HepG2 (cell line): Measurements from ENCODE around the gene TELO2. TPM values are rescaled to one million over a fixed set of nuclear protein-coding genes. Genes with fewer than 3 reads are reported as not detected.

Experiments used
- ATAC-seq: fragments of 200-7000 bp; cut with Tn5 transposase; 3 replicates; pipeline ENCODE4 v1.9.1; 2020; ENCODE audit warnings: mild to moderate bottlenecking, moderate library complexity
- BruUV-seq: library from RNA; stranded (reverse); fragments of 400-500 nt; replicated peaks from 2 replicates; lab custom pipeline; 2021; lab: Mats Ljungman, UMichigan
- CTCF ChIA-PET: fragments of 300-600 bp; formaldehyde crosslinking; extraction: SDS; loops from one replicate; lab custom pipeline; 2021; ENCODE audit warnings: low total read pairs, inconsistent platforms, low intra/inter-chr PET ratio; lab: Yijun Ruan, JAX
- POLR2A ChIA-PET: fragments of 350-600 bp; sonication (Branson Sonifier 250); formaldehyde crosslinking; loops from one replicate; lab custom pipeline; 2020; ENCODE audit warnings: antibody characterized with exemption, inconsistent platforms; lab: Yijun Ruan, JAX
- DNase-seq: peaks from one replicate; pipeline ENCODE4 v3.0.0-alpha.2; 2015; ENCODE audit warnings: low spot score
- FAIRE-seq: peaks from 3 replicates; lab custom pipeline; 2011; peaks lifted over from hg19 to GRCh38; lab: Jason Lieb, UNC
- H2AFZ ChIP-seq: one replicate; pipeline ENCODE4 v1.6.1; 2011; ENCODE audit warnings: low read length, inconsistent platforms
- H3K27ac ChIP-seq: fragments of 300-600 bp; 3 replicates; pipeline ENCODE4 v1.8.0; 2011; ENCODE audit warnings: mixed run types, mild to moderate bottlenecking, mixed read lengths, low read length, inconsistent platforms; ENCODE audit not compliant: insufficient read depth; ENCODE audit errors: extremely low read length
- H3K27me3 ChIP-seq, 2 experiments: fragments of 200-600 bp in 1 of 2; 2 replicates in 1 of 2; 3 replicates in 1 of 2; pipeline versions ENCODE4 v1.6.0 to v1.8.0; 2011; ENCODE audit warnings: low read length in 2 of 2, mild to moderate bottlenecking in 2 of 2, moderate library complexity in 2 of 2, inconsistent platforms in 1 of 2; ENCODE audit not compliant: insufficient read depth in 2 of 2, control insufficient read depth in 1 of 2
- H3K36me3 ChIP-seq, 2 experiments: fragments of 200-600 bp in 1 of 2; replicated peaks in 1 of 2; 2 replicates in 1 of 2; 3 replicates in 1 of 2; pipeline versions ENCODE4 v1.5.1 to v1.8.0; 2011; ENCODE audit warnings: low read length in 2 of 2, inconsistent platforms in 1 of 2; ENCODE audit not compliant: insufficient read depth in 2 of 2, control insufficient read depth in 1 of 2
- H3K4me1 ChIP-seq: 2 replicates; pipeline ENCODE4 v1.5.1; 2012; ENCODE audit warnings: low read length, inconsistent platforms; ENCODE audit not compliant: insufficient read depth
- H3K4me2 ChIP-seq: 2 replicates; pipeline ENCODE4 v1.6.0; 2011; ENCODE audit warnings: low read depth, low read length, inconsistent platforms
- H3K4me3 ChIP-seq, 3 experiments: fragments of 200-600 bp in 1 of 3; sonication (generic), shearing (Covaris generic) in 1 of 3; replicated peaks in 1 of 3; 2 replicates each; pipeline ENCODE4 v1.5.1; 2011 to 2016; ENCODE audit warnings: low read length in 3 of 3, inconsistent platforms in 2 of 3, low read depth in 2 of 3, mild to moderate bottlenecking in 2 of 3, control low read depth in 1 of 3, mixed read lengths in 1 of 3; ENCODE audit not compliant: insufficient read depth in 1 of 3
- H3K79me2 ChIP-seq: one replicate; pipeline ENCODE4 v1.6.1; 2011; ENCODE audit warnings: low read length, inconsistent platforms; ENCODE audit not compliant: insufficient read depth
- H3K9ac ChIP-seq: 2 replicates; pipeline ENCODE4 v1.6.0; 2011; ENCODE audit warnings: mild to moderate bottlenecking, low read depth, low read length, inconsistent platforms; ENCODE audit not compliant: insufficient read depth
- H3K9me3 ChIP-seq: 2 replicates; pipeline ENCODE4 v1.5.1; 2012; ENCODE audit warnings: mild to moderate bottlenecking, low read length
- H4K20me1 ChIP-seq: 2 replicates; pipeline ENCODE4 v1.6.0; 2011; ENCODE audit warnings: inconsistent platforms, mild to moderate bottlenecking, low read length, moderate library complexity; ENCODE audit not compliant: insufficient read depth
- ATF6 ChIP-seq: sonication (generic); formaldehyde crosslinking; conservative IDR thresholded peaks from 2 replicates; pipeline ENCODE4 v1.4.0; 2020; ENCODE audit warnings: missing genetic modification reagents
- BCLAF1 ChIP-seq: fragments of 450-650 bp; IDR thresholded peaks from 2 replicates; pipeline ENCODE4 v1.6.1; 2017; ENCODE audit warnings: mild to moderate bottlenecking
- CREB1 ChIP-seq, 2 experiments: fragments of 450-650 bp in 1 of 2; IDR thresholded peaks; 2 replicates each; pipeline ENCODE4 v1.6.1; 2016 to 2017; ENCODE audit warnings: control low read depth in 1 of 2, mild to moderate bottlenecking in 1 of 2, missing compliant biosample characterization in 1 of 2, missing genetic modification characterization in 1 of 2
- GATA4 ChIP-seq: sonication (generic); IDR thresholded peaks from 2 replicates; pipeline ENCODE4 v1.6.1; 2016; ENCODE audit warnings: antibody characterized with exemption, low read depth, borderline replicate concordance
- HOXA7 ChIP-seq: sonication (generic); formaldehyde crosslinking; IDR thresholded peaks from 2 replicates; pipeline ENCODE4 v1.8.1; 2022; ENCODE audit warnings: mild to moderate bottlenecking, missing genetic modification reagents, moderate library complexity
- IKZF5 ChIP-seq: IDR thresholded peaks from 2 replicates; pipeline ENCODE4 v1.6.1; 2018; ENCODE audit warnings: missing genetic modification reagents, mild to moderate bottlenecking, missing compliant biosample characterization
- PRDM15 ChIP-seq: sonication (generic); formaldehyde crosslinking; IDR thresholded peaks from 2 replicates; pipeline ENCODE4 v1.4.0; 2020; ENCODE audit warnings: missing genetic modification reagents
- RNF2 ChIP-seq: fragments of 450-650 bp; conservative IDR thresholded peaks from 2 replicates; pipeline ENCODE4 v1.6.1; 2016; ENCODE audit warnings: low read depth
- SOX13 ChIP-seq, 3 experiments: fragments of 450-650 bp in 1 of 3; sonication (generic) in 1 of 3; formaldehyde crosslinking in 1 of 3; IDR thresholded peaks in 2 of 3; conservative IDR thresholded peaks in 1 of 3; 2 replicates each; pipeline versions ENCODE4 v1.5.0 to v1.6.1; 2016 to 2020; ENCODE audit warnings: antibody characterized with exemption in 1 of 3, mild to moderate bottlenecking in 1 of 3, missing compliant biosample characterization in 1 of 3, missing genetic modification reagents in 1 of 3, moderate library complexity in 1 of 3
- U2AF2 ChIP-seq: fragments of 200-400 bp; formaldehyde crosslinking; IDR thresholded peaks from 2 replicates; pipeline ENCODE4 v1.6.1; 2017; ENCODE audit warnings: low read depth, mild to moderate bottlenecking, low read length
- ZNF333 ChIP-seq: sonication (generic); formaldehyde crosslinking; IDR thresholded peaks from 2 replicates; pipeline ENCODE4 v1.4.0; 2020; ENCODE audit warnings: mild to moderate bottlenecking, missing genetic modification reagents, borderline replicate concordance
- ZNF788 ChIP-seq: sonication (generic); formaldehyde crosslinking; IDR thresholded peaks from 2 replicates; pipeline ENCODE4 v1.5.0; 2020; ENCODE audit warnings: mild to moderate bottlenecking, missing genetic modification reagents, borderline replicate concordance
- ZNF891 ChIP-seq: sonication (generic); formaldehyde crosslinking; IDR thresholded peaks from 2 replicates; pipeline ENCODE4 v1.5.0; 2020; ENCODE audit warnings: mild to moderate bottlenecking, missing genetic modification reagents
- WGBS: methylation state at CpG from one replicate; pipeline ENCODE4 v1.1.6; 2017; ENCODE audit warnings: low lambda C conversion rate; 5-methylcytosine and 5-hydroxymethylcytosine counted together
- in situ Hi-C: cut with HindIII; loops from 2 replicates; pipeline ENCODE4 v1.10.0; 2017; ENCODE audit warnings: low pct_unique_long_range_greater_than_20kb; ENCODE audit not compliant: extremely low pct_ligation_motif_present
- intact Hi-C: fragments of 100-400 bp; cut with micrococcal nuclease; formaldehyde crosslinking; loops from one replicate; pipeline ENCODE4 v1.10.0; 2022; ENCODE audit not compliant: unreplicated experiment
- polyA plus RNA-seq, 8 experiments: library from polyadenylated mRNA; depleted of rRNA in 3 of 8; stranded (reverse) in 7 of 8; unstranded in 1 of 8; fragments of >200 nt; fragmentation: Illumina TruSeq in 4 of 8; extraction: Trizol in 4 of 8; gene quantifications; 2 replicates each; pipeline versions ENCODE4 v1.2.1 to v1.2.3, GENCODE V29; 2011 to 2016; ENCODE audit warnings: low read depth in 4 of 8, missing spikeins in 1 of 8, mixed read lengths in 1 of 8; ENCODE audit not compliant: insufficient read depth in 1 of 8
- total RNA-seq, 5 experiments: library from RNA; depleted of rRNA; stranded (reverse); fragments of >200 nt; fragmentation: Illumina TruSeq; extraction: Trizol; gene quantifications; 2 replicates each; pipeline ENCODE4 v1.2.3, GENCODE V29; 2016; ENCODE audit warnings: low read depth in 1 of 5

Gene TELO2
- total and polyA plus RNA-seq, 2 of the 13 experiments (the other 11 are each of a cell fraction or from before 2014, with no cell fraction given) = 10.1 to 17.9 TPM

- WGBS = 60% methylated on average over 7 of the region's 12 CpGs
- Histone ChIP-seq H3K27me3 (peaks cover 3 to 38% of the 10 kb centered on the region in 2 experiments; a peak in 4 of 5 replicates), H3K9ac (no peak overlapping the region), H3K4me2 (no peak overlapping the region), H3K9me3 (no peaks in the 10 kb centered on the region)
- TF ChIP-seq SOX13 (IDR thresholded peaks at IDR 0.05) (no peak), SOX13 (CRISPR knock-in tag; conservative IDR thresholded peaks at IDR 0.05 in 1 of 2, IDR thresholded peaks at IDR 0.05 in 1 of 2) (no peak), ZNF333 (CRISPR knock-in tag) (no peak), CREB1 (IDR thresholded peaks at IDR 0.05) (no peak), CREB1 (CRISPR knock-in tag; IDR thresholded peaks at IDR 0.05) (no peak), ZNF891 (CRISPR knock-in tag) (no peak), U2AF2 (no peak), BCLAF1 (no peak), ATF6 (no peak), GATA4 (no peak), PRDM15 (CRISPR knock-in tag) (no peak), RNF2 (no peak), IKZF5 (CRISPR knock-in tag) (no peak), ZNF788 (no peak), HOXA7 (CRISPR knock-in tag) (no peak)
- TF ChIP-seq, all 625 proteins: peak for 0
- Histone ChIP-seq H3K4me3 (no peak overlapping the region), H2AFZ (no peak overlapping the region), H3K27ac (no peak overlapping the region), H3K36me3 (no peaks in the 10 kb centered on the region), H4K20me1 (no peaks in the 10 kb centered on the region), H3K79me2 (peaks cover 3% of the 10 kb centered on the region), H3K4me1 (peaks cover 29% of the 10 kb centered on the region)
- no peak for FAIRE-seq
- POLR2A ChIA-PET = no interaction called here
- in situ Hi-C loops (no loop called here), intact Hi-C loops (no loop called here)
- no peak for DNase-seq
- CTCF ChIA-PET = no interaction called here
- no TSS peak for BruUV-seq
- ATAC-seq = no peak
Measured at GRCh38 chr16:1489077-1489476, 4.1 kb upstream of the TELO2 start.
